Endothelial cell of umbilical vein (primary cell): Measurements from ENCODE around the gene FAM168A. TPM values are rescaled to one million over a fixed set of nuclear protein-coding genes. Genes with fewer than 3 reads are reported as not detected.

Experiments used
- BruUV-seq: library from RNA; stranded (reverse); fragments of 400-500 nt; replicated peaks from 2 replicates; lab custom pipeline; 2021; lab: Mats Ljungman, UMichigan
- CTCF ChIA-PET: fragments of 300-600, 350-600 bp; sonication (Branson Sonifier 250); formaldehyde crosslinking; loops from one replicate; lab custom pipeline; 2021; ENCODE audit warnings: antibody characterized with exemption, inconsistent platforms; lab: Charles Lee
- POLR2A ChIA-PET: fragments of 300-600, 350-600 bp; sonication (Branson Sonifier 250); formaldehyde crosslinking; loops from one replicate; lab custom pipeline; 2021; ENCODE audit warnings: antibody characterized with exemption, inconsistent platforms; lab: Charles Lee
- DNase-seq: peaks from one replicate; pipeline ENCODE4 v3.0.0-alpha.2; 2011; ENCODE audit warnings: low read depth, low spot score
- FAIRE-seq: peaks from 2 replicates; lab custom pipeline; 2011; peaks lifted over from hg19 to GRCh38; lab: Jason Lieb, UNC
- H2AFZ ChIP-seq: 2 replicates; pipeline ENCODE4 v1.6.0; 2012; ENCODE audit warnings: low read depth, low read length, control low read depth, inconsistent platforms
- H3K27ac ChIP-seq: 2 replicates; pipeline ENCODE4 v1.5.1; 2011; ENCODE audit warnings: low read depth, mild to moderate bottlenecking, control low read depth, low read length, moderate library complexity; ENCODE audit not compliant: insufficient read depth
- H3K27me3 ChIP-seq, 2 experiments: 2 replicates each; pipeline versions ENCODE4 v1.6.0 to v1.6.1; 2011; ENCODE audit warnings: low read length in 2 of 2, mixed read lengths in 1 of 2; ENCODE audit not compliant: control insufficient read depth in 2 of 2, insufficient read depth in 2 of 2
- H3K36me3 ChIP-seq, 2 experiments: 2 replicates in 1 of 2; 3 replicates in 1 of 2; pipeline ENCODE4 v1.5.1; 2011; ENCODE audit warnings: low read length in 2 of 2, mild to moderate bottlenecking in 1 of 2, moderate library complexity in 1 of 2; ENCODE audit not compliant: control insufficient read depth in 2 of 2, insufficient read depth in 2 of 2; ENCODE audit errors: extremely low read depth in 1 of 2
- H3K4me1 ChIP-seq: 3 replicates; pipeline ENCODE4 v1.5.1; 2011; ENCODE audit warnings: mild to moderate bottlenecking, low read length; ENCODE audit not compliant: control insufficient read depth, insufficient read depth; ENCODE audit errors: extremely low read depth
- H3K4me2 ChIP-seq: 2 replicates; pipeline ENCODE4 v1.6.1; 2011; ENCODE audit warnings: low read length, control low read depth, mixed read lengths; ENCODE audit not compliant: insufficient read depth
- H3K4me3 ChIP-seq, 3 experiments: fragments of 200-600 bp in 1 of 3; sonication (generic), shearing (Covaris generic) in 1 of 3; replicated peaks in 1 of 3; 2 replicates each; pipeline ENCODE4 v1.5.1; 2011 to 2016; ENCODE audit warnings: control low read depth in 3 of 3, low read length in 3 of 3, mild to moderate bottlenecking in 2 of 3, inconsistent platforms in 1 of 3, low read depth in 1 of 3, moderate library complexity in 1 of 3; ENCODE audit not compliant: insufficient read depth in 1 of 3
- H3K79me2 ChIP-seq: 2 replicates; pipeline ENCODE4 v1.6.0; 2012; ENCODE audit warnings: low read length, inconsistent platforms; ENCODE audit not compliant: control insufficient read depth, insufficient read depth
- H3K9ac ChIP-seq: replicated peaks from 2 replicates; pipeline ENCODE3; 2011; ENCODE audit warnings: low read length, control low read depth; ENCODE audit not compliant: insufficient read depth; ENCODE audit errors: extremely low read depth
- H3K9me1 ChIP-seq: replicated peaks from 3 replicates; pipeline ENCODE4 v1.6.0; 2011; ENCODE audit warnings: mild to moderate bottlenecking, low read length; ENCODE audit not compliant: control insufficient read depth, insufficient read depth; ENCODE audit errors: extremely low read depth
- H3K9me3 ChIP-seq: replicated peaks from 2 replicates; pipeline ENCODE4 v1.5.1; 2012; ENCODE audit warnings: low read length, inconsistent platforms; ENCODE audit not compliant: control insufficient read depth, insufficient read depth
- H4K20me1 ChIP-seq: replicated peaks from 2 replicates; pipeline ENCODE3; 2011; ENCODE audit warnings: mild to moderate bottlenecking, low read length; ENCODE audit not compliant: control insufficient read depth, insufficient read depth; ENCODE audit errors: extremely low read depth
- CTCF ChIP-seq, 2 donors: IDR thresholded peaks; 1 replicate in 1 of 2; 2 replicates in 1 of 2; pipeline ENCODE4 v1.5.1; 2011; ENCODE audit warnings: low read length in 2 of 2, mild to moderate bottlenecking in 2 of 2, moderate library complexity in 2 of 2, control low read depth in 1 of 2, inconsistent platforms in 1 of 2, low read depth in 1 of 2; ENCODE audit not compliant: insufficient read depth in 1 of 2; ENCODE audit errors: extremely low read depth in 1 of 2
- EZH2 ChIP-seq: IDR thresholded peaks from 2 replicates; pipeline ENCODE4 v1.6.1; 2012; ENCODE audit warnings: borderline replicate concordance, low read depth, mild to moderate bottlenecking, moderate library complexity, low read length, inconsistent platforms; ENCODE audit not compliant: severe bottlenecking
- FOS ChIP-seq: IDR thresholded peaks from 2 replicates; pipeline ENCODE4 v1.6.1; 2011; ENCODE audit warnings: mild to moderate bottlenecking, low read length, moderate library complexity, borderline replicate concordance; ENCODE audit not compliant: insufficient read depth
- GATA2 ChIP-seq: IDR thresholded peaks from 2 replicates; pipeline ENCODE4 v1.7.0; 2011; ENCODE audit warnings: low read depth, mild to moderate bottlenecking, moderate library complexity, mixed read lengths, low read length; ENCODE audit not compliant: insufficient read length, insufficient read depth
- JUN ChIP-seq: IDR thresholded peaks from 2 replicates; pipeline ENCODE4 v1.6.1; 2011; ENCODE audit warnings: borderline replicate concordance, low read depth; ENCODE audit not compliant: insufficient read length, insufficient read depth
- MYC ChIP-seq: IDR thresholded peaks from one replicate; pipeline ENCODE4 v1.6.1; 2011; ENCODE audit warnings: mild to moderate bottlenecking, low read depth, low read length
- POLR2A ChIP-seq: IDR thresholded peaks from 2 replicates; pipeline ENCODE4 v1.6.1; 2012; ENCODE audit warnings: low read depth, mild to moderate bottlenecking, control low read depth, low read length
- POLR2AphosphoS5 ChIP-seq: IDR thresholded peaks from 2 replicates; pipeline ENCODE4 v1.6.1; 2012; ENCODE audit warnings: low read depth, mild to moderate bottlenecking, control low read depth, low read length, moderate library complexity; ENCODE audit not compliant: insufficient read depth
- dilution Hi-C: fragments of 300-500 bp; cut with MboI; formaldehyde crosslinking; loops from one replicate; pipeline ENCODE4 v1.15.0; 2019; ENCODE audit warnings: low sequenced_read_pairs; ENCODE audit not compliant: extremely low pct_ligation_motif_present
- intact Hi-C: fragments of 100-400 bp; cut with micrococcal nuclease; formaldehyde crosslinking; loops from one replicate; pipeline ENCODE4 v1.10.0; 2022
- polyA plus RNA-seq, 4 experiments: library from polyadenylated mRNA; depleted of rRNA in 3 of 4; stranded (reverse) in 3 of 4; unstranded in 1 of 4; fragments of >200 nt; gene quantifications; 2 replicates each; pipeline versions ENCODE4 v1.2.1 to v1.2.3, GENCODE V29; 2011 to 2012; ENCODE audit warnings: missing spikeins in 1 of 4
- total RNA-seq: library from RNA; stranded (reverse); gene quantifications from 2 replicates; pipeline ENCODE4 v1.2.3, GENCODE V29; 2021
- TF ChIP-seq, protein P1 (sequence below): IDR thresholded peaks from 2 replicates; pipeline ENCODE4 v1.6.1; 2011; ENCODE audit not compliant: insufficient read depth, insufficient read length

FAM168A gene
- total and polyA plus RNA-seq, 2 donors (not counting 3 experiments of a cell fraction or from before 2014, with no cell fraction given), result 17.0 to 20.5 TPM

GRCh38 chr11:73451896-73452295 is 146.0 kb downstream of the FAM168A start:
- Histone ChIP-seq H3K9ac (no peak overlapping the region), H3K4me1 (no peaks in the 10 kb centered on the region), H3K9me3 (no peaks in the 10 kb centered on the region), H3K9me1 (no peaks in the 10 kb centered on the region), H3K27ac (no peak overlapping the region), H4K20me1 (no peaks in the 10 kb centered on the region), H3K36me3 (no peaks in the 10 kb centered on the region), H3K4me2 (no peak overlapping the region), H3K27me3 (no peaks in the 10 kb centered on the region), H3K79me2 (no peaks in the 10 kb centered on the region), H3K4me3 (no peak overlapping the region), H2AFZ (no peak overlapping the region)
- CTCF ChIA-PET, result no interaction called here
- dilution Hi-C loops, result no loop called here
- TF ChIP-seq CTCF (IDR thresholded peaks at IDR 0.05; ENCODE audit: extremely low read depth in 1 of 2, insufficient read depth in 1 of 2, low read depth in 1 of 2, low read length in 2 of 2) (no peak), POLR2AphosphoS5 (no peak), EZH2 (no peak), FOS (no peak), MYC (no peak), JUN (no peak), GATA2 (no peak), POLR2A (no peak)
- TF ChIP-seq, protein P1, sequence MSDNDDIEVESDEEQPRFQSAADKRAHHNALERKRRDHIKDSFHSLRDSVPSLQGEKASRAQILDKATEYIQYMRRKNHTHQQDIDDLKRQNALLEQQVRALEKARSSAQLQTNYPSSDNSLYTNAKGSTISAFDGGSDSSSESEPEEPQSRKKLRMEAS, result no peak
- no TSS peak for BruUV-seq
- no peak for FAIRE-seq
- DNase-seq, result no peak
- POLR2A ChIA-PET, result no interaction called here
- intact Hi-C loops, result no loop called here
